Kidney glomerular epithelial cell (primary cell): ENCODE data around the gene CCDC149.

Experiments used
- DNase-seq: peaks from one replicate; lab custom pipeline; 2025; lab: John Stamatoyannopoulos, UW

CCDC149 gene

GRCh38 chr4:24912252-24913118 lies at the start of gene CCDC149:
Gene CCDC149 (minus strand): TSS chr4:24913042. CDS start chr4:24912864, 178 bp downstream.
- peak; percentile 35 for DNase-seq

GRCh38 chr4:24957886-24958285 lies 45.0 kb upstream of the CCDC149 start:
- no peak for DNase-seq

GRCh38 chr4:24956763-24957162 lies 43.9 kb upstream of the CCDC149 start:
- DNase-seq: no peak

DNA sequence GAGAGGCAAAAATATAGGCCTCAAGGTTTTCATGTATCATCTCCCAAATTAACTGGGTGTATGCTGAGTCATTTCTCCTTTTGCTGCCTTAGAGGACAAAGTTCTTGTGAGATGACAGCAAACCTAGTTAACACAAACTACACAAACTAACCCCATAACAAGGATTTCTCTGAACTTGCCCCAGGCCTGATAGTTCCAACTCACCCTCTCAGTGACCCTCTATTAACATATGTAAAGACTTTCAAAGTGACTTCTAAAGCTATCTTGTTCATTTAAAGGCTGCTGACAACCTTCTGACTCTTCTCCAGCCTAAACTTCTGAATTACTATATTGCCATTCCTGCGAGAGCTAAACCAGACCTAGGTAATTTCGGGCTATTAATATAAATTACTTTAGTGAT lies 43.2 kb upstream of the CCDC149 start:
- DNase-seq: no peak

- no peak for DNase-seq
Measured at GRCh38 chr4:24952667-24953066, 39.8 kb upstream of the CCDC149 start.

DNA sequence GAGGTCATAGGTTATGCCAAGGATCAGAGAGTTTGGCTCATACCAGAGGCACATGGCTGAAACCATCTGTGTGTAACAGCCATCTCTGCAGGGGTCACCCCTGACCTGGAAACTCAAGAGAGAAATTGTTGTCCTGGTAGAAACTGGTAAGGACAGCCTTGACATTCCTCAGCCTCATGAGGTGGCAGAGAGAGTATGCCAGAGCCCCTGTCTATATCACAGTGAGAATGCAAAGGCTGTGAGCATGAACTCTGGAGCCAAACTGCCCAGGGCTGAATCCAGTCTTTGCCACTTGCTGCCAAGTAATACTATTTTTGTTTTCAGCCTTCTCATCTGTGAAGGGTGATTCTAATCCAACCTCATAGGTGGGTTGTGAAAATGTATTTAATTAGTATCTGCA lies 37.1 kb upstream of the CCDC149 start:
- DNase-seq: no peak

- DNase-seq: no peak
Measured at GRCh38 chr4:24937917-24938281, 25.1 kb upstream of the CCDC149 start.

DNA sequence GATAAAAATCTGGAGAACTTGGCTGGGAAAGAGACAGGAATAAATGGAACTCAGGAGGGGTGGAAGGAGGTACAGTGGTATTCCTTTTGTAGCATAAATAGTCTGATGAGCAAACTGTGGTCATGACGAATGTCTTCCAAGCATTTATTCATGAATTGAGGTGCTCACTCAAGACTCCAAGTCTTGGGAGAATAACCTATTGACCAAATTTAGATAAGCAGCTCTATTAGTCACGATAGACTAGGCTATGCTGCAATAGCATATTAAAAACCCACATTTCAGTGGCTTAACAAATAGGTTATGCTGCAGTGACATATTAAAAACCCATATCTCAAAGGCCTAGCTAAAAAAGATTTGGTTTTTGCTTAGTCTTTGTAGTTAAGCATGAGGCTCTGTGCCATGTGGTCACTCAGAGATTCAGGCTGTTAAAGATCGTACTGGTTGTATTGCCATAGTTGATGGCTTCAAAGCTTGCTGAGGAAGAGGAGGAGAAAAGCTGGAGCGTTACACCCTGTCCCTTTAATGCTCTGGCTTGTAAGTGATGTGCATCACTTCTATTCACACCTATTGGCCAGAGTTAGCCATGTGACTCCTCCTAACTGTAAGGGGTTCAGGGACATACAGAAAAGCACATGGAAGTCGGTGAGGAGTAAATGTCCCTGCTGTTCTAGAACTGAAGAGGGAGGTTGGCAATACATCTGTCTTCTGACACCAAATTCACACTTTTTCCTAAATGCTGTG lies 24.5 kb upstream of the CCDC149 start:
- no peak for DNase-seq

DNA sequence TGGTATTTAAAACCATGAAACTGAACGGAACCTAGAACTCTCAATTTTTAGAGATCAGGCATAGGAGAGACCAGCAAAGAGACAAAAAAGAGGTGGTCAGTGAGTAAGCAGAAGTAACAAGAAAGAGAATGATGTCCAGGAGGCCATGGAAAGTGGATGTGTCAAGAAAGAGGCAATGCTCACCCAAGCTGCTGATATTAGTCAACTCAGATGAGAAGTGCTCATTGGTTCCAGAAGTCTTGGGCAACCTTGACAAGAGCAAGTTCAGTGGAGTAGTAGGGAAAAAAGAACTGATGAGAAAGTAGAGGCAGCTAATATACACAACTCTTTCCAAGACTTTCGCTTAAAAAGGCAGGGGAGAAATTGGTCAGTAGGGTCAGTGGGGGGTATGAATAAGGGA lies 23.0 kb upstream of the CCDC149 start:
- DNase-seq: no peak

GRCh38 chr4:24934311-24934710 lies 21.5 kb upstream of the CCDC149 start:
- no peak for DNase-seq

DNA sequence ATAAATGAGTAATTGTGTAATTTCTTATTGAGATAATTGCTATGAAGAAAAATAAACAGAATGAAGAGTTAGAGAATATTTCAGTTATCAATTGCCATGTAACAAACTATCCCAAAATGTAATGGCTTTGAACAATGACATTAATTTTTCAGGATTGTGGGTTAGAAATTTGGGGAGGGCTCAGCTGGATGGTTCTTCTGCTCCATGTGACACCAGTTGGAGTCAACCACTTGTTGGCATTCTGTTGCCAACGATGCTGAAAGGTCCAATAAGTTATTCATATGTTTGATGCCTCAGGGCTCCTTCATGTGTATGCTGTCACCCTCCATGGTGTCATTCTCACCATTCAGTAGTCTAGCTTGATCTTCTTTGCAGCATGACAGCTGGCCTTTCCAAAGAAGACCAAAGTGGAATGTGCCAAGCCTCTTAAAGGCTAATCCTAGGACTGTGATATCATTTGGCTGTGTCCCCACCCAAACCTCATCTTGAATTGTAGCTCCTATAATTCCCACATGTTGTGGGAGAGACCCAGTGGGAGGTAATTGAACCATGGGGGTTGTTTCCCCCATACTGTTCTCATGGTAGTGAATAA lies 20.9 kb upstream of the CCDC149 start:
- no peak for DNase-seq

GRCh38 chr4:24932515-24933225 lies 19.8 kb upstream of the CCDC149 start:
- peak; percentile 64 for DNase-seq

DNA sequence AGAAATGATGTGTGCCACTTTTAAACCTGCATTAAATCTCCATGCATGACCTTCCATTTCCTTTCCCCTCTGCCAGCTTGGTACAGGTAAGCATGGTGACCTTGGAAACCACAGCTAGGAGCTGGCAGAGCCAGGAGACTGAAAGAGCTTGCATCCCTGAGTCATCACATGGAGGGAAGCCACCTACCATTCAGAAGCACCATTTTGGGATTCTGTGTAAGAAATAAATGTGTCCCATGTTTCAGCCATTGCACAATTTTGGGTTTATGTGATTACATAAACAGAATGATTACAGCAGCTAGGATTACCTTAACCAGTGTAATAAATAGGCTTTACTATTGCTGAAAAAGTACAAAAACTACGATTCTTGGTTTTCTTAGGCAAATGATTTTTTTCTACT lies 17.3 kb upstream of the CCDC149 start:
- no peak for DNase-seq

GRCh38 chr4:24928708-24929107 lies 15.9 kb upstream of the CCDC149 start:
- no peak for DNase-seq

DNA sequence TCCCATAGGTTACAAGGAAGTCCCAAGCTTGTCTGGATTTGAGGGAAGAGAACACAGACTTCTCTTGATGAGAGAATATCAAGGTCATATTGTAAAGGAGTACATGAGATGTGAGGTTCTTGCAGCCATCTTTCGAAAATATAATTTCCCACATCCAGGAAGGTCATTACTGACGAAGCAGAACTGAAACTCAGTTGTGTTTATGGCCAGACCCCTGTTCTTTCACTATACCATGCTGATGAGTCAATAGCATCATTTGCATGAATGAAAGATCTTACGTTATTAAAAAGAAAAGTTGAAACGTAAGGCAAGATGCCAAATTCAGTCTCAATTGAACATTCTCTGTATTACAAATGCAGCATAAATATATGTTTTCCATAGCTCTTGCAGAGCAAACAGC lies 14.2 kb upstream of the CCDC149 start:
- no peak for DNase-seq

DNA sequence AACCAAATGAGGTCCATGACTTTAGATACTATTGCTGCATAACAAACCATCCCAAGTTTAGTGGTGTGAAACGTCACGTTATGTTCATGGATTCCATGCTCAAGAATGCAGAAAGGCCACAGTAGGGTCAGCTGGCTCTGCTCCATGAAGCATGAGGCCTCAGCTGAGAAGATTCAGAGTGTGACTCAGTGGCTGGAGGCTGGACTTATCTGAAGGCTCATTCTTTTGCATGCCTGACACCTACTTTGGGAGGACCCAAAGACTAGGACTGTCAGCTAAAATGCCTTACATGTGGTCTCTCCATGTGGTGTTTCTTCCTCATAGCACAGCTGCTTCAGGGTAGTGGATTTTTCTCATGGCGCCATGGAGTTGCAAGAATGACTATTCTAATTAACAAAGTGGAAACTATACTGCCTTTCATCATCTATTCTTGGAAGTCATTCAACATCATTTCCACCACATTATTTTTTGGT lies 11.5 kb upstream of the CCDC149 start:
- DNase-seq: peak; percentile 96

GRCh38 chr4:24923550-24923949 lies 10.7 kb upstream of the CCDC149 start:
- no peak for DNase-seq

DNA sequence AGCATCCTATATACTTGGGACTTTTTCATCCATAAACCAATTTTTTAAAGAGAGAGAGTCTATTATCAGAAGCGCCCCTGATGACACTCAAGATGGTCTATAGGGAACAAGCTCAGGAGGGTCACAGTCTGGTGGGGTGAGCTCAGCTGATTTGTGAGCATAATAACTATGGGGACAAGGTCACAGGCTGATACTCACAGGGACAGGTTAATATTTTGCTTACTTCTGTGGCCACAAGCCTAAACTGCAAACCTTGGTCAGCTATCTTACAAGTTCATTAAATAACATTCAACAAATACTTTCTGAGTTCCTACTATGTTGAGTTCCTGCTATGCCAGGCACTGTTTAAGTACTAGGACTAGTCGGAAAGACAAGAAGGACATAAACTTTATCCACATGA lies 10.2 kb upstream of the CCDC149 start:
- DNase-seq: no peak

DNA sequence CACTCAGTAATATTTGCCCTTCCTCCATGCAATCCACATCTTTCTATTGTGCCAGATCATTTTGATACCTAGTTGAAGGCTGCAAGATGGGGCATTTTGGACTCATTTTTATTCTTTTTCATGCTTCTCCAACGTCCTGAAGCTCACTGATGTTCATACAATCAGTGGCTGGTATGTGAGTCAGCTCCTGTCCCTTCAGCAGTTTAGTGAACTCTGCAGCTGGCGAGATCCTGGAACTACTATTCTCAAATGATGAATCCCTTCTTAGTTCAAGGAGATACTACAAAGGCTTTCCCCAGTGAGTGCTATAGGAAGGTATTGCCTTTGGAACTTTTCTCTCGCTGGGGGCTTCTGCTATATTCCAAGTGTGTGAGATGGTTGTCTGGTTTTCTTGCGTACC lies 9.6 kb upstream of the CCDC149 start:
- no peak for DNase-seq

- DNase-seq: no peak
Measured at GRCh38 chr4:24921491-24921890, 8.6 kb upstream of the CCDC149 start.

DNA sequence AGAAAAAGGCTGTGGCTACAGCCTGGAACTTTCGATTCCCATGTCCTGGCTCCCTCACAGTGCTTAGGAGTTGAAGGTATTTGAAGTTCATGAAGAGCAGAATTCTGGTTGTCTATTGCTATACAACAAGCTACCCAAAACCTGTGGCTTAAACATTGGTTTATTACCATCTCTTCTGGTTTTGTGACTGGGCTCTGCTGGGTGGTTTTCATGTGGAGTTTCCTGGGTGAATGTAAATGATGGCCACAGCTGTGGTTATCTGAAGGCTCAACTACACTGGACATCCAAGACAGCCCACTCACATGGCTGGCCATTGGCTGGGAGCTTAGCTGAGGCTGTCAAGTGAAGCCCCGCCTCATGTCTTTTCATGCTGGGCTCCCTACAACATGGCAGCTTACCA lies 7.2 kb upstream of the CCDC149 start:
- DNase-seq: no peak
